Measurements from ENCODE around the gene PDCD4. TPM values are rescaled to one million over a fixed set of nuclear protein-coding genes. Genes with fewer than 3 reads are reported as not detected.

Gene PDCD4
- total and polyA plus RNA-seq, 9 of the 15 experiments (the other 6 are each of a cell fraction or from before 2014, with no cell fraction given), result 12.9 to 44.1 (median 33.7) TPM

- H3K9ac ChIP-seq (ENCODE audit: insufficient read depth in 1 of 2, low read depth in 2 of 2, low read length in 2 of 2), result no peak overlapping the region
- intact Hi-C loops (cut with micrococcal nuclease), result no loop called here
- no peak overlapping the region for H2AFZ ChIP-seq (ENCODE audit: low read depth, low read length)
- CTCF ChIA-PET (ENCODE audit: low intra/inter-chr PET ratio), result no interaction called here
- H4K20me1 ChIP-seq (replicated peaks; ENCODE audit: control insufficient read depth, insufficient read depth, low read length), result no peaks in the 10 kb centered on the region
- ATAC-seq (no peak), FAIRE-seq (no peak), DNase-seq (ENCODE audit: extremely low read depth in 1 of 4, low spot score in 3 of 4) (no peak)
- TF ChIP-seq MTA1 (IDR thresholded peaks at IDR 0.05; ENCODE audit: borderline replicate concordance) (no peak), POLR2G (IDR thresholded peaks at IDR 0.05; ENCODE audit: low read depth, low read length) (0 out of 2 replicates have a peak, but pooled peaks have one; percentile 11)
- POLR2A ChIA-PET, result interaction anchor here (0.9 kb wide), 1 partner anchor 13 kb away, joined by 3 read pairs; no protein-coding TSS in a partner anchor
- 95% methylated on average over 2 of the region's 2 CpGs for WGBS (ENCODE audit: insufficient coverage, low coverage, missing lambda C conversion rate)
- no TSS peak for BruUV-seq (replicated peaks)
- H3K4me2 ChIP-seq (ENCODE audit: insufficient read depth, low read length), result no peak overlapping the region
- H3K79me2 ChIP-seq (ENCODE audit: control insufficient read depth, insufficient read depth, low read length), result no peaks in the 10 kb centered on the region
- no peak overlapping the region for H3K27ac ChIP-seq (ENCODE audit: extremely low read depth, low read depth, low read length)
- peaks cover 10% of the 10 kb centered on the region; the same call in 1 of the 3 replicates for H3K36me3 ChIP-seq (ENCODE audit: control insufficient read depth, insufficient read depth, low read length)
- H3K4me1 ChIP-seq (replicated peaks in 1 of 2; ENCODE audit: control insufficient read depth in 2 of 2, insufficient read depth in 2 of 2, low read length in 2 of 2), result no peaks in the 10 kb centered on the region
- no peak overlapping the region for H3K4me3 ChIP-seq
- in situ Hi-C loops (cut with MboI), result no loop called here
- no peaks in the 10 kb centered on the region for H3K9me1 ChIP-seq (ENCODE audit: control insufficient read depth, insufficient read depth, low read length)
- no peaks in the 10 kb centered on the region for H3K9me3 ChIP-seq (replicated peaks; ENCODE audit: control insufficient read depth, insufficient read depth, low read depth, low read length)
- H3K27me3 ChIP-seq (ENCODE audit: control insufficient read depth in 2 of 2, insufficient read depth in 2 of 2, low read length in 2 of 2), result no peaks in the 10 kb centered on the region
Measured at GRCh38 chr10:110900983-110901382, 29.3 kb downstream of the PDCD4 start.

GRCh38 chr10:110901954-110902819 is 30.5 kb downstream of the PDCD4 start:
- Histone ChIP-seq H3K4me2 (ENCODE audit: insufficient read depth, low read length) (no peak overlapping the region), H3K27me3 (ENCODE audit: control insufficient read depth in 2 of 2, insufficient read depth in 2 of 2, low read length in 2 of 2) (no peaks in the 10 kb centered on the region), H3K4me3 (no peak overlapping the region), H2AFZ (ENCODE audit: low read depth, low read length) (no peak overlapping the region), H3K9ac (ENCODE audit: insufficient read depth in 1 of 2, low read depth in 2 of 2, low read length in 2 of 2) (no peak overlapping the region), H3K36me3 (ENCODE audit: control insufficient read depth, insufficient read depth, low read length) (0 out of 3 replicates have a peak, but pooled peaks cover 8% of the 10 kb centered on the region), H3K9me1 (ENCODE audit: control insufficient read depth, insufficient read depth, low read length) (no peaks in the 10 kb centered on the region), H3K4me1 (replicated peaks in 1 of 2; ENCODE audit: control insufficient read depth in 2 of 2, insufficient read depth in 2 of 2, low read length in 2 of 2) (no peaks in the 10 kb centered on the region), H3K27ac (ENCODE audit: extremely low read depth, low read depth, low read length) (no peak overlapping the region), H3K9me3 (replicated peaks; ENCODE audit: control insufficient read depth, insufficient read depth, low read depth, low read length) (no peaks in the 10 kb centered on the region), H4K20me1 (replicated peaks; ENCODE audit: control insufficient read depth, insufficient read depth, low read length) (no peaks in the 10 kb centered on the region), H3K79me2 (ENCODE audit: control insufficient read depth, insufficient read depth, low read length) (no peaks in the 10 kb centered on the region)
- intact Hi-C loops (cut with micrococcal nuclease), result no loop called here
- ATAC-seq (peak; percentile 80), FAIRE-seq (no peak), DNase-seq (ENCODE audit: extremely low read depth in 1 of 4, low spot score in 3 of 4) (peak in 2 of 4 experiments; percentile 8 to 16)
- BruUV-seq (replicated peaks), result no TSS peak
- ChIA-PET POLR2A (interaction anchor here (1.0 to 1.6 kb wide), 5 partner anchors 9 to 17 kb away, joined by 3 to 5 read pairs (median 4); partner anchors contain the start of gene SHOC2), CTCF (ENCODE audit: low intra/inter-chr PET ratio) (no interaction called here)
- in situ Hi-C loops (cut with MboI), result no loop called here
- 57% methylated on average over 7 of the region's 7 CpGs for WGBS (ENCODE audit: insufficient coverage, low coverage, missing lambda C conversion rate)
- TF ChIP-seq ATF3 (IDR thresholded peaks at IDR 0.05) (peak; percentile 89), ATF3 (CRISPR knock-in tag; conservative IDR thresholded peaks at IDR 0.05) (no peak), EGR1 (conservative IDR thresholded peaks at IDR 0.05) (peak; percentile 37; the same call in 1 of the 2 replicates), JUN (IDR thresholded peaks at IDR 0.05; ENCODE audit: borderline replicate concordance, low read depth, low read length) (0 out of 2 replicates have a peak, but pooled peaks have one; percentile 58), JUN (CRISPR knock-in tag; IDR thresholded peaks at IDR 0.05; ENCODE audit: borderline replicate concordance) (no peak), ZC3H8 (IDR thresholded peaks at IDR 0.05) (no peak), CEBPB (tag; IDR thresholded peaks at IDR 0.05) (peak; percentile 24; the same call in 1 of the 2 replicates), ZNF41 (CRISPR knock-in tag; conservative IDR thresholded peaks at IDR 0.05) (no peak), TRIM24 (IDR thresholded peaks at IDR 0.05) (peak; percentile 26 to 67; a peak in 3 of 4 replicates), RCOR1 (IDR thresholded peaks at IDR 0.05; ENCODE audit: borderline replicate concordance in 1 of 2, low read depth in 2 of 2, low read length in 2 of 2) (0 out of 4 replicates have a peak, but pooled peaks of 1 of the 2 experiments have one; percentile 6), CHD4 (IDR thresholded peaks at IDR 0.05; ENCODE audit: insufficient read depth, insufficient replicate concordance, low read depth, low read length, poor library complexity, severe bottlenecking) (no peak), HNRNPK (IDR thresholded peaks at IDR 0.05; ENCODE audit: low read depth, low read length, poor library complexity, severe bottlenecking) (no peak)
